ENCODE data around the gene ZNF705A. TPM values are rescaled to one million over a fixed set of nuclear protein-coding genes. Genes with fewer than 3 reads are reported as not detected.
"Not testable (repeated sequence)": the region's sequence is repeated elsewhere in the genome, so short reads cannot be mapped to it uniquely, and the experiment has no call there.

ZNF705A gene
- total RNA-seq, 1 donor from 2014 or later: 10.6 TPM

- DNase-seq (ENCODE audit: low spot score): not testable (repeated sequence)
Observed at GRCh38 chr12:8184206-8184605, 27.4 kb downstream of the ZNF705A start.

GRCh38 chr12:8188088-8188487 is 31.3 kb downstream of the ZNF705A start:
- DNase-seq (ENCODE audit: low spot score): not testable (repeated sequence)

- not testable (repeated sequence) for DNase-seq (ENCODE audit: low spot score)
Observed at GRCh38 chr12:8197685-8198308, 41.0 kb downstream of the ZNF705A start.

GRCh38 chr12:8218711-8219382 is 62.0 kb downstream of the ZNF705A start:
- not testable (repeated sequence) for DNase-seq (ENCODE audit: low spot score)

GRCh38 chr12:8221375-8221774 is 64.6 kb downstream of the ZNF705A start:
- DNase-seq (ENCODE audit: low spot score): not testable (repeated sequence)

- DNase-seq (ENCODE audit: low spot score): not testable (repeated sequence)
Observed at GRCh38 chr12:8221844-8222243, 65.0 kb downstream of the ZNF705A start.

- DNase-seq (ENCODE audit: low spot score): not testable (repeated sequence)
Observed at GRCh38 chr12:8222303-8222702, 65.5 kb downstream of the ZNF705A start.

GRCh38 chr12:8223646-8224045 is 66.8 kb downstream of the ZNF705A start:
- not testable (repeated sequence) for DNase-seq (ENCODE audit: low spot score)

- DNase-seq (ENCODE audit: low spot score): not testable (repeated sequence)
Observed at GRCh38 chr12:8224782-8225181, 68.0 kb downstream of the ZNF705A start.

GRCh38 chr12:8226355-8226754 is 69.5 kb downstream of the ZNF705A start:
- DNase-seq (ENCODE audit: low spot score): no peak

GRCh38 chr12:8226992-8227731 is 70.3 kb downstream of the ZNF705A start, which contains the start of gene FAM90A1:
FAM90A1 (minus strand) TSS chr12:8227618; CDS start chr12:8224832, 2,786 bp downstream.
- DNase-seq (ENCODE audit: low spot score): not testable (repeated sequence)

GRCh38 chr12:8227732-8228077 is 70.9 kb downstream of the ZNF705A start:
- DNase-seq (ENCODE audit: low spot score): not testable (repeated sequence)

GRCh38 chr12:8228607-8229006 is 71.8 kb downstream of the ZNF705A start:
- not testable (repeated sequence) for DNase-seq (ENCODE audit: low spot score)

- DNase-seq (ENCODE audit: low spot score): not testable (repeated sequence)
Observed at GRCh38 chr12:8229486-8229885, 72.7 kb downstream of the ZNF705A start.

Other genes starting within 250 kb of the ZNF705A start
- gene SLC2A3, start 220.8 kb upstream of the ZNF705A start, total RNA-seq (ENCODE audit: insufficient read depth, low replicate concordance): 202 TPM
- 6.5 TPM for gene FOXJ2, start 124.3 kb upstream of the ZNF705A start, total RNA-seq (ENCODE audit: insufficient read depth, low replicate concordance)
- 9.6 TPM for gene C3AR1, start 90.7 kb upstream of the ZNF705A start, total RNA-seq (ENCODE audit: insufficient read depth, low replicate concordance)
- 76.6 TPM for gene NECAP1, start 74.7 kb upstream of the ZNF705A start, total RNA-seq (ENCODE audit: insufficient read depth, low replicate concordance)
- 4.3 TPM for gene CLEC4A, start 33.4 kb upstream of the ZNF705A start, total RNA-seq (ENCODE audit: insufficient read depth, low replicate concordance)
- not detected for gene FAM90A1, start 70.6 kb downstream of the ZNF705A start, total RNA-seq (ENCODE audit: insufficient read depth, low replicate concordance)